Osteocyte (in vitro differentiated cells): ENCODE data around the gene PSME1. TPM values are rescaled to one million over a fixed set of nuclear protein-coding genes. Genes with fewer than 3 reads are reported as not detected.

Experiments
- DNase-seq: peaks from one replicate; pipeline ENCODE4 v3.0.0; 2021; ENCODE audit warnings: mixed read lengths; ENCODE audit not compliant: unreplicated experiment; ENCODE audit errors: extremely low spot score
- H3K27ac Mint-ChIP-seq: one replicate; pipeline ENCODE4 v1.8.0; 2021; ENCODE audit warnings: mild to moderate bottlenecking, mixed read lengths; ENCODE audit not compliant: unreplicated experiment
- H3K27me3 Mint-ChIP-seq: one replicate; pipeline ENCODE4 v1.8.0; 2021; ENCODE audit warnings: mixed read lengths; ENCODE audit not compliant: unreplicated experiment
- H3K36me3 Mint-ChIP-seq: one replicate; pipeline ENCODE4 v1.8.0; 2021; ENCODE audit warnings: mixed read lengths; ENCODE audit not compliant: unreplicated experiment
- H3K4me1 Mint-ChIP-seq: one replicate; pipeline ENCODE4 v1.8.0; 2021; ENCODE audit warnings: mixed read lengths; ENCODE audit not compliant: unreplicated experiment
- H3K4me3 Mint-ChIP-seq: one replicate; pipeline ENCODE4 v1.8.0; 2021; ENCODE audit warnings: mild to moderate bottlenecking, moderate library complexity, mixed read lengths; ENCODE audit not compliant: unreplicated experiment
- H3K9me3 Mint-ChIP-seq: one replicate; pipeline ENCODE4 v1.8.0; 2021; ENCODE audit warnings: mixed read lengths; ENCODE audit not compliant: unreplicated experiment
- total RNA-seq: library from RNA; stranded (reverse); gene quantifications from 2 replicates; pipeline ENCODE4 v1.2.1, GENCODE V29; 2021
- TF ChIP-seq, protein P1 (sequence below): fragments of 200-600 bp; sonication (generic); IDR thresholded peaks from 2 replicates; pipeline ENCODE4 v1.5.0; 2021; ENCODE audit warnings: antibody characterized with exemption, mild to moderate bottlenecking, moderate library complexity

The PSME1 gene
- total RNA-seq, 1 donor from 2014 or later: 156 TPM

DNA sequence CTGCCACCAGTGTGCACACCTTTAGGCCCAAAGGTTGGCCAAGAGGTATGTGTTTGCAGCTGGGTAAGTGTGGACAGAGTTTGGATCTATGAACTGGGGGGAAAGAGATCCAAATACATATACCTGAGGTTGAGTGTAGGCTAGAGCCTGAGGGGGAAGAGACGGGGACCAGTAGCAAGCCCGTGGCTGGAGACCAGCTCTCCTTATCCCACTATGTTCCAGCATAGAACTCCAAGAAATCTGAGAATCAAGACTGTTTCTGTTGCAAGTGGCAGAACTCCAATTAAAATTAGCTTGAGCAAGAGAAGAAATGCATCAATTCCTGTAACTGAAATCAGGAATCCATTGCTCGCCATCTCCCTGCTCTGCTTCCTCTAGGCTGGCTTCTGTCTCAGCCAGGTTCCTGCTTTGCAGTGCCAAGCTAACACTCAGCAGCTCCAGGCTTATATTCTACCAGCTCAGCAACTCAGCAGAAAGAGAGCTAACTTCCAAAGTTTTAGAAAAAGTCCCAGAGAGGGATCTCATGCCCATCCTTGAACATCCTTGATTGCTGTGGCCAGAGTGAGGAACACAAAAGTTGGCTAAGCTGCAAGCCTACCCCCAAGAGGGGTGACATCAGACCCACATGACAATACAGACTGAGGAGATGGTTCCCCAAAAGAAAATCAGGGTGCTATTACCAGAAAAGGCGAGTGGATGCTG, 43.3 kb upstream of the PSME1 start:
- Mint-ChIP-seq H3K27me3 (no peaks in the 10 kb centered on the region), H3K36me3 (peaks cover 4% of the 10 kb centered on the region), H3K27ac (peak overlapping the region; percentile 90), H3K4me1 (peaks cover 26% of the 10 kb centered on the region), H3K9me3 (no peaks in the 10 kb centered on the region), H3K4me3 (no peak overlapping the region)
- TF ChIP-seq, protein P1, sequence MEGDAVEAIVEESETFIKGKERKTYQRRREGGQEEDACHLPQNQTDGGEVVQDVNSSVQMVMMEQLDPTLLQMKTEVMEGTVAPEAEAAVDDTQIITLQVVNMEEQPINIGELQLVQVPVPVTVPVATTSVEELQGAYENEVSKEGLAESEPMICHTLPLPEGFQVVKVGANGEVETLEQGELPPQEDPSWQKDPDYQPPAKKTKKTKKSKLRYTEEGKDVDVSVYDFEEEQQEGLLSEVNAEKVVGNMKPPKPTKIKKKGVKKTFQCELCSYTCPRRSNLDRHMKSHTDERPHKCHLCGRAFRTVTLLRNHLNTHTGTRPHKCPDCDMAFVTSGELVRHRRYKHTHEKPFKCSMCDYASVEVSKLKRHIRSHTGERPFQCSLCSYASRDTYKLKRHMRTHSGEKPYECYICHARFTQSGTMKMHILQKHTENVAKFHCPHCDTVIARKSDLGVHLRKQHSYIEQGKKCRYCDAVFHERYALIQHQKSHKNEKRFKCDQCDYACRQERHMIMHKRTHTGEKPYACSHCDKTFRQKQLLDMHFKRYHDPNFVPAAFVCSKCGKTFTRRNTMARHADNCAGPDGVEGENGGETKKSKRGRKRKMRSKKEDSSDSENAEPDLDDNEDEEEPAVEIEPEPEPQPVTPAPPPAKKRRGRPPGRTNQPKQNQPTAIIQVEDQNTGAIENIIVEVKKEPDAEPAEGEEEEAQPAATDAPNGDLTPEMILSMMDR: no peak
- no peak for DNase-seq

DNA sequence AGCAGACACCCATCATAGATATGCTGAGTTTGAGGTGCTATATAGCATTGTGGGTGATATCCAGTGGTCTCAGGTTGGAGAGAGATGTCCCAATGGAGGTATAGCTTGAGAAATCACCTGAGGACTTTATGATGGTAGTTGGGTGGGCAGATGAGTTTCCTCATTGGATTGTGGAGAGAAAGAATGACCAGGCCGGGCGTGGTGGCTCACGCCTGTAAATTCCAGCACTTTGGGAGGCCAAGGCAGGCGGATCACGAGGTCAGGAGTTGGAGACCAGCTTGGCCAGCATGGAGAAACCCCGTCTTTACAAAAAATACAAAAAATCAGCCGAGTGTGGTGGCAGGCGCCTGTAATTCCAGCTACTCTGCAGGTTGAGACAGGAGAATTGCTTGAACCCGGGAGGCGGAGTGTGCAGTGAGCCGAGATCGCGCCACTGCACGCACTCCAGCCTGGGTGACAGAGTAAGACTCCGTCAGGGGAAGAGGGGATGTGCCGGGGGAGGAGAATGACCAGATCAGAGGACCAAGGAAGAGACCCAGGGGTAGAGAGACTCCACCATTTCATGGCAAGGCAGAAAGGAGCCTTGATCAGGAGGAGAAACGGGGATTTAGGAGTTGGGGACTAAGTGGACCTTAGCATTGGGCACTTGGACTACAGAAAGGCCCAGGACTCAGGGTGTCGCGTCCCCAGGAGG, 42.6 kb upstream of the PSME1 start:
- Mint-ChIP-seq H3K9me3 (no peaks in the 10 kb centered on the region), H3K4me3 (peak overlapping the region; percentile 29), H3K36me3 (peaks cover 8% of the 10 kb centered on the region), H3K4me1 (peaks cover 26% of the 10 kb centered on the region), H3K27me3 (no peaks in the 10 kb centered on the region), H3K27ac (peak overlapping the region; percentile 90)
- TF ChIP-seq, protein P1: no peak
- no peak for DNase-seq

DNA sequence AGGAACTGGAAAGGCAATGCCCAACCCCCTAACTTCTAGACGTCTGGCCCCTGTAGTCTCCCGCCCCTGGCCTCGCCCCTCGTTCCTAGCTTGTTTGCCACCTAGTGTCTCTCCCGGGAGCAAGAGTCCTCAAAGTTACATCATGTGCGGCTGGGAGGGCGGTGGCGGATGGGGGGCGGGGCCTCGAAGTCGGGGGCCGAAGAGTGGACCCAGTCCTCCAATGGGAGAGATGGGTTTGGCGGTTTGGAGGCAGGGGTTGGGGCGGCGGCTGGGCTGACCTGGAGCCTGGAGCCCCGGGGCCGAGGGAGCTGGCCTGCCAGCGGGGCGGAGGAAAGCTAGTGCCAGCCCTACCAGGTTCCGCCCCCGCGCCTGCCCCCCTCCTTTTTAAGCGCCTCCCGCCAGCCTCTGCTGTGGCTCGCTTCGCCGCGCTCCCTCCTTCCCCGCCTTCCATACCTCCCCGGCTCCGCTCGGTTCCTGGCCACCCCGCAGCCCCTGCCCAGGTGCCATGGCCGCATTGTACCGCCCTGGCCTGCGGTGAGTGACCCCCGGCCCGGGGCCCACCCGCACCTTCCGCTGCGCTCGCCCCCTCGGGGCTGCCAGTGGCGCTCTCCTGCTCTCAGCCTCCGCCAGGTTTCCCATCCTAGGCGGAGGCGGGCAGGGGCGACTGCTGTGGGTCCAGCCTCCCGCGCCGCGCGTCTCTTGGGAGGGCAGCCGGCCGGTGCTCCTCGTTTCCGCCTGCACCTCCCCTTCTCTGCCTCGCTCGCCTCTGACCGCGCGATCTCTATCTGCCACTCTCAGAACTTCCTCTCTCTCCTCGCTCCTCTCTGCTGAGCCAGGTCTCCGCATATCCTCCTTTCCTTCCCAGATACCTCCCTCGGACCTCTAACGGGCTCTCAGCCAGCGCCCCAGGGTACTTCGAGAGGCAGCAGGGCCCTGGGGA, 41.8 kb upstream of the PSME1 start, which contains the start of gene PCK2:
PCK2 (plus strand) TSS at position 411 of the 940 bp plus-strand sequence; CDS start at position 506, 95 bp downstream.
- TF ChIP-seq, protein P1: peak; percentile 14
- H3K36me3 Mint-ChIP-seq: peaks cover 8% of the 10 kb centered on the region
- peak within 1 kb of the TSS; percentile 99 for H3K4me3 Mint-ChIP-seq
- DNase-seq: peak; percentile 98
- H3K27me3 Mint-ChIP-seq: no peaks in the 10 kb centered on the region
- peak within 1 kb of the TSS; percentile 97 for H3K27ac Mint-ChIP-seq
- peaks cover 26% of the 10 kb centered on the region for H3K4me1 Mint-ChIP-seq
- no peaks in the 10 kb centered on the region for H3K9me3 Mint-ChIP-seq

DNA sequence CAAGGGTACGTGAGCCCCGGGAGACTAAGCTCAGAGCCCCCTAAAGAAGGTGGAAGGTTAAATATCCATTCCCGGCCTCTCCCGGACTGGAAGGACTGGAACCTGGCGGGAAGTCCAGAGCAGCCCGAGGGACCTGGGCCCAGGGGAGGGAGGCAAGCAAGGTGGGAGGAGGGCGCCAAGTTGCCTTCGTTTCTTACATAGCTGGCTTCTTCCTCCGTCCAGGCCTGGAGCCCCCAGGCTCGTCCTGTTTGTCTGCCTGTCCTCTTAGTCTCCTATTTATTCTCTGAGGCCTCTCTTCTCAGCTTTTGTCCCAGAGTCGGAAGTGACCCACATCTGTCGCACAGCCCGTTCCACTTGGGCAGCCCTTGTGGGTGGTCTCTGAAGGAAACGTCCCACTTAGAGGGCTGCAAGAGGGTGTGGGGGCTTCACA, 41.1 kb upstream of the PSME1 start:
- no peaks in the 10 kb centered on the region for H3K9me3 Mint-ChIP-seq
- TF ChIP-seq, protein P1: no peak
- H3K4me1 Mint-ChIP-seq: peaks cover 26% of the 10 kb centered on the region
- no peak for DNase-seq
- peak overlapping the region; percentile 97 for H3K27ac Mint-ChIP-seq
- peaks cover 14% of the 10 kb centered on the region for H3K36me3 Mint-ChIP-seq
- no peaks in the 10 kb centered on the region for H3K27me3 Mint-ChIP-seq
- peak overlapping the region; percentile 99 for H3K4me3 Mint-ChIP-seq
